Epidermal melanocyte (primary cell): Measurements from ENCODE around the gene SLC4A3.
"Not testable (repeated sequence)": the region's sequence is repeated elsewhere in the genome, so short reads cannot be mapped to it uniquely, and the experiment has no call there.

ENCODE experiments used
- DNase-seq: peaks from one replicate; pipeline ENCODE4 v3.0.0; 2011; ENCODE audit warnings: low spot score; ENCODE audit not compliant: insufficient read length

Gene SLC4A3

DNA sequence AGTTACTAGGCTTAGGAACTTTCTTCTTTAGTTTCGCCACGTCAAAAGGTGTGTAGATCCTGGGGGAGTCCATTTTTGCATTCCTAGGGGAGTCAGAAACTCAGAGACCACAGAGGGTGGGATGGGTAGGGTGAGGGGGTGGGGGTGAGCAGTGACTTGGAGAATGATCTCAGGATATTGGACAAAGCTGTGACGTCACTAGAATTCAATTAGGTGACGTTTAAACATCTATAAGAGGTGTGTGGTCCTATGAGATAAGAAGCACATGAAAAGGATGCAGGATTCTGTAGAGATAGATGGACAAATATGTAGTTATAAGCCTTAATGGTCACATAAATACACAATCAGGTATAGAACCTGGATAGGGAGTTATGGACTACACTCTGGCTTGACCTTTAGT lies 21.5 kb downstream of the SLC4A3 start:
- DNase-seq: no peak

DNA sequence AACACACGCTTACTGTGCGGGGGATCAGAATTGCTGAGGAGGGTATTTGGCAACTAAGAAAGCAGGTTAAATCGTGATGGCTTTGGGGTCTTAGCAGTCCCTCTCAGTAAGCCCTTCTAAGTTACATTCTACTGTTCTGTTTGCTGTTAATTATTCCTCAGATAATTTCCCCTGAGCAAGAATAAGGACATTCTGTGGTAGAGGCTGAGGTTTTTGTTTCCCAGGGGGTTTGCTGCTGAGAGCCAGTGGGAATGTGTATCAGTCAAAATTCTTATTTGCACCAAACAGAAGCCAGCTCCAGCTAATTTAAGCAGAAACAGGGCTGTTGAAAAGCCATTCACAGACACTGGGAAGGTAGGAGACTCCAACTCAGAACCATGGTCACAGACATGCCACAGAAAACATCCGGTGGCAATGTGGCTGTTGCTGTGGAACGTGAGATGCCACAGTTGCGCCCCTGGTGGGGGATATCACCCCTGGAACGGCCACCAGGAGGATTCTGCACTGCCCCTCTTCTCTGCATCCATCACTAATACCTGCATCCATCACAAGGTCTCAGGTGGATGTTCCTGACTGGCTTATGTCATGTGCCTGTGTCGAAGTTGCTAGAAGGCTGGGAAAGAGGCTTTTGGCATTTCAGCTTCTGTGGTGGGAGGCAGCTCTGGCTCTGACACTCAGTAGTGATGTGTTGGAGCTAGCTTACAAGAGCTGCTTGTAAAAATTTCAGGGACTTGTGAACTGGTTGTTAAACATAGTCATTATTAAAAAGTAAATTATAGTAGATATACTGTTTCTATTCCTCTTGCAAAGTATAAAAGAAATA lies 23.2 kb downstream of the SLC4A3 start:
- no peak for DNase-seq

DNA sequence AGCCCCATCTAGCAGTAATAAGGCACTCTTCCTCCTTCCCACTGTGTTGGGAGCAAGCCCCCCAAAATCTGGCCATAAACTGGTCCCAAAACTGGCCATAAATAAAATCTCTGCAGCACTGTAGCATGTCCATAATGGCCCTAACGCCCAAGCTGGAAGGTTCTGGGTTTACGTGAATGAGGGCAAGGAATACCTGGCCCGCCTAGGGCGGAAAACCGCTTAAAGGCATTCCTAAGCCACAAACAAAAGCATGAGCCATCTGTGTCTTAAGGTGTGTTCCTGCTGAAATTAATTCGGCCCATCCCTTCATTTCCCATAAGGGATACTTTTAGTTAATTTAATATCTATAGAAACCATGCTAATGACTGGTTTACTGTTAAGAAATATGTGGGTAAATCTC lies 24.2 kb downstream of the SLC4A3 start:
- not testable (repeated sequence) for DNase-seq

DNA sequence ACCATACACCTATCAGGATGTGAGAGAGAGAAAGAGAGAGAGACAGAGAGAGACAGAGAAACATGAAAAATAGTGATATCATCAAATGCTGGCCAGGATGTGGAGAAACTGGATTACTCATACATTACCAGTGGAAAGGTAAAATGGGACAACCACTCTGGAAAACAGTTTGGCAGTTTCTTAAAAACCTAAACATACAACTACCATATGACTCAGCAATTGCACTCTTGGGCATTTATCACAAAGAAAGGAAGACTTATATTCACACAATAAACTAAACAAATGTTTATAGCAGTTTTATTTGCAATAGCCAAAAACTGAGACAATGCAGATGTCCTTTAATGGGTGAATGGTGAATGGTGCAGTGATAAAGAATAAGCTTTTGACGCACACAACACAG lies 29.1 kb downstream of the SLC4A3 start:
- DNase-seq: no peak

DNA sequence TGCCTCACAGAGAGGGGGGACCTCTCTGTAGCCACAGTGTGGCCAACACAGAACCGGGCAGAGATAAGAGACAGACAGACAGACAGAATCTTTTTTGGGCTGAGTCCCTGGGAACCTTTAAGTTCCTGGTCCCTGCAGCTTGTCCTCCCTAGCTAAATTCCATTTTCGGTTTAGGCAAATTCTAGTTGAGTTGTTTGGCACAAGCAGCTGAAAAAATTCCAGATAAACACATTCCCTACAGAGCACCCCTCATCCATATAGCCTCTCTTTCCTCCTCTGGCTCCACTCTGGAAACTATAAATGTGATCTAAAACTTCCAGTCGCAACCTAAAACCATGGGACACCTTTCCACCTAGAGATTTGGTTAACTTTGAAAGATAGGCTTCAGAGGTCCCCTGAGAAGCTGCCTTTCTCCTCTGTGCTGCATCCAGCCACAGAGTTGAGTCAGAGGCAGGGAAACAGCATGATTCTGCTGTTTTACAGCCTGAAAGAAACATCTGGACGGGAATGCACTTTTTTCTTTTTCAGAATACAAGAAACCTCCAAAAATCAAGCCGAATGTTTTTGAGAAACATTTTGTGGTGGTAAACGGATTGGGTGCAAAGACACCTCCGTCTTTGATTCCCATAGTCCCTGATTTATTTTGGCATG lies 30.9 kb downstream of the SLC4A3 start:
- no peak for DNase-seq

DNA sequence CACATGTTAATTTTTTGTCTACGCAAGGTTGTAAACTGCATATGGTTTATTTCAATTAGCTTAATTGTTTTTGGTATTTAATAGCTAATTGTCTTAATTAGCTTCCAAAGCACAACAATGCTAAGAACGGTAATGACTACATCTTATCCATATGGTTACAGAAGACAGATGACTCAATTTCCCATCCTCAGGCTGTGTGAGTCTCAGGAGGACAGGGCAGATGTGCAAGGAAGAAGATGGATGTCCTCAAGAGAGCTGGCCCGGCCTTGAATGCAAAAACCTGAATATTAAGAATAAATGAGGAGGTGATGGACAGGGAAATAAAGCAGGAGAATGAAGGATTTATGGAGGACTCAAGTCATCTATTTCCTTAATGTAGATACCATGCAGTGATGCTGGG lies 31.4 kb downstream of the SLC4A3 start:
- no peak for DNase-seq

DNA sequence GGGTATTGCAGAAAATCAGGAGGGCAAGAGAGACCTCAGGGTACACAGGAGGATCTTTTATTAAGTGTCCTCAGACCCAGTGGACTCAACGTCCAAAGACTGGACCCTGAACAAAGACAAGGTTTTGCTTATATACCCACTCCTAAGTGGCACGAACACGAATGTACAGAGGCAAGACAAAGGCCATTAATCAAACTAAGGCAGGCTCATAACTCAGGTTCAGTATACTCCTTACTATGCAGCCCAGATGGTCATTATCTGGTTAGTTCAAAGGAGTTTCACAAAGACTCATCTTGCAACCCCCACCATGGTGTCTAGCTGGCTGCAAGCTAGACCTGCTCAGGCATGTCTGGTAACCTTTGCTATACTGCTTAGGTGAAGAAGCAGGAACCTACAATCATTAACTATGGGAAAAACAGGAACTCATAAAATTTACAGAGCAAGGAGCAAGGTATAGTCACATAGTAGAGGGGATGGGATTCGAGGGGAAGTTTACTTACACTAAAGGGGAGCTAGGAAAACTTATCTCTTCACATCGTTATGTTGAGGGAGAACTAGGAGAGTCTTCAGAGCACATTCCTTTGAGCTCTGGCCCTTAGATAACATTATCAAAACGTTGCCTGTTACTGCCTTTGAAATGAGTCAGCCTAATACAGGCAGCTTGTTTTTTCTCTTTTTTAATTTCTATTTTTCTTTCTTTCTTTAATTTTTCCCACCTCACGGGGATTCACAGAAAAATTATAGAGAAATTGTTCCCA lies 33.9 kb downstream of the SLC4A3 start:
- no peak for DNase-seq

DNA sequence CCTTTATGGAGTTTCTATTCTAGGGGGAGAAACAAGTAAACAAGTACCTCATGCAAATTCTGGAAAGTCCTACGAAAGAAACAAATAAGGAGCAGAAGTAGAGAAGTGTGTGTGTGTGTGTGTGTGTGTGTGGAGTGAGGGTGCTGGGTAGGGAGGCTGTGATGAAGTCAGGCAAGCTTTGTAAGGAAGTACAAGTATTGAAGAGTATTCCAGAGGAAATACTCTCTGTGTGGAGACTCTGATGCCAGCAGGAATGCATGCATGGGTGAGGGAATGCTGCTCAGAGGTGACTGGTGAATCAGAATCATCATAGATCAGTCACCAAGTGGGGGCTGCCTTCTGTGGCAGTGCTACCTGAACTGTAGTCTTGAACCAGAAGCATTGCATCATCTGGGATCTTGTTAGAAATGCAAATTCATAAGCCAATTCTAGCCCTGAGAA lies 34.5 kb downstream of the SLC4A3 start:
- DNase-seq: no peak

DNA sequence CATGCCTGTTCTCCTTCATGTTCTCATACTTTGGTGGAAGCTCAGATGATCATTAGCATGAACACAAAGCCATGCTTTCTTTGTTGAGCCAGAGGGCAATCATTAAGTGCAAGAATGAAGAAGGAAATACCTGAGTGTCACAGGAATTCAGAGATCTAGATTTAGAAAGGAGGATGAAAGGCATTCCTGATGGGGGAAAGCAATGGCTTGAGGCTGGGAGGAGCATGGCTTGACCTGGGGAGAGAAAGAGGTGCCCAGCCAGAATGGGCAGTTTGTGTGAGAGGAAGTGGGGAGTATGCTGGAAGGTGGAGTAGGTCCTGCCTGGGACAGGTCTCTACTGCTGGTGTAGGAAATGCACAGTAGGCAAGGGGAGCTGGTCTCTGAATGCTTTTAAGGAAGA lies 35.1 kb downstream of the SLC4A3 start:
- no peak for DNase-seq

DNA sequence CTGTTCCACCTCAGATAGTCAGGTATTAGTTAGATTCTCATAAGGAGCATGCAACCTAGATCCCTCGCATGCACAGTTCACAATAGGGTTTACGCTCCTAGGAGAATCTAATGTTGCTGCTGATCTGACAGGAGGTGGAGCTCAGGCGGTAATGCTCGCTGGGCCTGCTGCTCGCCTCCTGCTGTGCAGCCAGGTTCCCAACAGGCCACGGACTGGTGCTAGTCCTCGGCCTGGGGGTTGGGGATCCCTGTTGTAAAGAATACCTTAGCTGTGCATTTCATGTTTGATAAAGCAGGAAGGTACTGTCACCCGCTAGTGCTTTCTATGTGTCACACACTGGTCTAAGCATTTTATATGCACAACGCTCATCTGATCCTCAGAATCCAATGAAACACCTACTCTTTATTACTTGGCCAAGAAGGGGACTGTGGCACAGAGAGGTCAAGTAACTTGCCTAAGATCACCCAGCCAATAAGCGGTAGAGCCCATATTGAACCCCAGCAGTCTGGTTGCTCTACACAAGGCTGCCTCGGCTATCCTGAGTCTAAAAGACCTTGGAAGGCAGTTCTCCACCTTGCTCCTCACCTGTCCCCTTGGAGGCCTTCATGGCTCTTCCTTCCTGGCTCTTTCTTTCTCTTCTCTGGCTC lies 35.8 kb downstream of the SLC4A3 start:
- no peak for DNase-seq

DNA sequence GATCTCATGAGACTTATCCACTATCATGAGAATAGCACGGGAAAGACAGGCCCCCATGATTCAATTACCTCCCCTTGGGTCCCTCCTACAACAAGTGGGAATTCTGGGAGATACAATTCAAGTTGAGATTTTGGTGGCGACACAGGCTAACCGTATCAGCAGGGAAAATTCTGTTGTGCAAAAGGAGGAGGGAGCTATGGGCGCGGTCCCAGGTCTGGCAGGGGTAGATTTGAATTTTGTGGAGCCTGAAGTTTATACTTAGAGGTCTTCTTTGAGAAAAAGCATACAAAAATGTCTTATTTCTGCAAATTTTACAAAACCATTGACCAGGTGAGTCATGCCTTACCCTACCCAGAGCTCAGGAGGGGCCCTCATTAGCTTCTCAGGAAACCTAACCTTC lies 36.6 kb downstream of the SLC4A3 start:
- no peak for DNase-seq

DNA sequence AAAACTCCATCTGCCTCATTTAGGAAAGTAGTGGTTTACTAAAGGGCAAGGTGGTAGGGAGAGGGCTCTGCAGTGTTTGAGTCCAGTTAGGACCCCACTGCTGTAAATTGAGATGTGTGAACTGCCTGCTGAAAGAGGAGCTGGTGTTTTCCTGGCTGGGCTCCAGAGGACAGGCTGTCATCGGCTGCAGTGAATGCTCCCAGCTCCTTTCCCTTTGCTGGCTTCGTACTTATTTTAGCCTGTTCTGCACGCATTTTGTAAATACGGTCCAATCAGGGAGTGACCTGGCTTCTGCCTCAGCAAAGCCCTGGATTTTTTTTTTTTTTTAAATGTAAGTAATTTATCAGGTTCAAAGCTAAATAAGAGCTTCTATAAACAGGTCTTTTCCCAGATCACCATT lies 37.5 kb downstream of the SLC4A3 start:
- DNase-seq: no peak

DNA sequence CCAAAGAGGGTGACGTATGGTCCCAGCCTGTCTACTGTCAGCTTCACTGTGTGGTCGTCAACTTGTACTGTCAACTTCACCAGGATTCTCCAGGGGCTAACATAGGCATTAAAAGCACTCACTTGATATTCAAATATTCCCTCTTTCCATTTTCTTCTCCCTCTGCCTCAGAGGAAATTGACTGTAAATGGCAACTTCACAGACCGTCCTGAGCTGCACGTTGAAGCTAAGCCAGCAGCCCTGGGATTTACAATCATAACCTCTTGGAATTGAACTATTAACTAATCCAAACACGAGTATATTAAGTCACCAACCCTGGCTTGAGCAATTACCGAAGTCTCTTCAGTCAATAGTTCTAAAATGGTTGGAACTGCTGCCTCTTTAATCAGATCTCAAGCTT lies 38.5 kb downstream of the SLC4A3 start:
- no peak for DNase-seq

DNA sequence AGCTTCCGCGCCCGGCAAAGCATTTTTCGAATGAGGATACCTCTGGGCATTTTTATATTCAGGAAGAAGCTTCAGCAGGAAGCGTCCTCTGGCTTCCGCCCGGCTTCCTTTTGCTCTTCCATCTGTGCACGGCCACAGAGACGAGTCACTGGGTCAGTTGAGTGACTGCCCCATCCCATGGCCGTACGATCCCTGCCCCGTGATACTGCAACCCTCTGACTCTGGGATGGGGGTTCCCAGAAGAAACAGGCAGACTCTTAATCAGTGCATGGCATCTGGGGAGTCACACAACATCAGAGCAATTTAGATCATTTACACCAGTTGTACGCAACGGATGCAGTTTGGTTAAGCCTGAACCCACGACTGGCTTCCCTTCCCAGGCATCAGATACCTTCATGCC lies 40.9 kb downstream of the SLC4A3 start:
- no peak for DNase-seq

DNA sequence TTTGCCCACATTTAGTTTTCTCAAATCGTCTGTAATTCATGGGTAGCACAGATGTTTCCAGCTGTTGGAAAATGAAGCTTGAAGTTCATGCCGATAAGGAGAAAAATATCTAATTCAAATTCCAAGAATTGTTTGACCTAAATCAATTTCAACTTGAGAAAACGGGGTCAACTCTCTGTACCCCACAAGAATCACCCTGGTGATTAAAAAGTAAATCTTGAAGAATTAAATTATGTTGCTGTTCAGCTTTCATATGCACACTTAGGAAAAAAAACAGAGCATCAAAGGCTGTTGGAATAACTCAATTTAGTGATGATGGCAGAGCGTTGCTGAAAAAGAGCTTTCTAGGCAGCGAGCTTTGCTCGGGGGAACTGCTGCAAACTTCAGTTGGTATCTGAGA lies 43.0 kb downstream of the SLC4A3 start:
- no peak for DNase-seq

DNA sequence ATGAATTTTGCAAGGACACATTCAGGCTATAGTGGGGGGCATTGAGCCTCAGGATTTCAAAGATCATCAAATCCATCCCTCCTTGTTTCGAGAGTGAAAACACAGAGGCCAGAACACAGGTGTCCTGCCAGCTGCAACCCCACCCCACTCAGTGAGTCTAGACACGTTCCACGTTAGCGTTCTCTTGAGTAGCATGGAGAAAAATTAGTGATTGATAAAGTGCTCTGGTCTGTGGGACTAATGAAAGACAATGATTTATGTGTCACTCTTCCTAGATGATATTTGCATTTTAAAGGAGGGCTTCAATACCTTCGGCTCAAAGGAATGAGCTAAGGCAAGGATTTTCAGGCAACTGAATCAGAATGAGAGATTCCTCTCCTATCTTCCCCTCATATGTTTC lies 43.8 kb downstream of the SLC4A3 start:
- DNase-seq: no peak

DNA sequence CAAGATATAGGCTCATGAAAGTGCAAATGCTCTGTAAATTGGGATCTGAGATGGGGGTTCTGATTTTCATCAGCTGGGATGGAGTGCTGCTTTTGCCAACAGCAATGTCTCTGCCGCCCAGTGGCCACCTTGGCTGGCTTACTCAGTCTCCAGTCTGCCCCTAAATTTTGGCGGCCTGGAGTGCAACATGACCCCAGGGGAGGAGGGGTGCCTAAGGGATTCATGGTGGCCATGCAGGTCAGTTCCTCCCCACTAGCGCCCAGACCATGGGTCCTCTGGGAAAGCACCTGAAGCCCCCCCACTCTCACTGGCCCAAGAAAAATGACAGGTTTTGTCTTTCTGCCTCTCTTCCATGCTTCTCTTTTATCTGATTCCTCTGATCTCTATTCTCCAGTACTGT lies 45.0 kb downstream of the SLC4A3 start:
- DNase-seq: no peak

DNA sequence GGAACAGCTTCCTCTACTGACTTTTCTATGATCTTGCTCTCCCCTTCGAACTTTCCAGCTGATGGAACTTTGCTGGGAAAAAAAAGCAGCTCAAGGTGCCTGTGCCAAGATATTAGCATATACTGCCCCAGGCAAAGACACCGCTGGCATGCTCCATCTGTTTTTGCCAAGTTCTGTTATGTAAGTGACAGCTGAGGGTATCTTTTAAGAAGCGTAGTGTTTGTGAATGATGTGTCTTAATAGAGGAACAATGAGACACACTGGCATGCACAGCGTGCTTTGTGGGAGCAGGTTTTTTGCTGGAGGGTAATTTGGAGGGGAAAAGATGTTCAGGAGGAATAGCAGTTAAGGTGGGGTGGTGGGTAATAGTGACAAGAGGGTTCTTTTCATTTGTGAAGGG lies 47.8 kb downstream of the SLC4A3 start:
- no peak for DNase-seq

DNA sequence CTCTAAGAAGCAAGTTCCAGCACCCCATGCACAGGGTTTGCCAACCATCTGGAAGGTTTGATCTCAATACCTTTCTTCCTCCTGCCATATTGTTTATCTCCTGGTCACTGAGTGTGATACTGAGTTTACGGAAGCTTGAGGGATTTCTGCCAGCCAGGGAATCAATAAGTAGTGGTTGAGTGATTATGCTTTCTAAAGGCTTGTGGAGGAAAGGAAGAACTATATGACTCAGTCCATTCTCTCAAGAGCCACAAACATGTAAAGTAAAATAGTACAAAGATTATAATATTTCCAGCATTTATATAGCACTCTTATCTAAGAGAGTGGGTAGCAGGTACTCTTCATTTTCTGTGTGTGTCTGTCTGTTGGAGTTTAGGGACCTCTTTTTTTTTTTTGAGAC lies 49.2 kb downstream of the SLC4A3 start:
- no peak for DNase-seq

DNA sequence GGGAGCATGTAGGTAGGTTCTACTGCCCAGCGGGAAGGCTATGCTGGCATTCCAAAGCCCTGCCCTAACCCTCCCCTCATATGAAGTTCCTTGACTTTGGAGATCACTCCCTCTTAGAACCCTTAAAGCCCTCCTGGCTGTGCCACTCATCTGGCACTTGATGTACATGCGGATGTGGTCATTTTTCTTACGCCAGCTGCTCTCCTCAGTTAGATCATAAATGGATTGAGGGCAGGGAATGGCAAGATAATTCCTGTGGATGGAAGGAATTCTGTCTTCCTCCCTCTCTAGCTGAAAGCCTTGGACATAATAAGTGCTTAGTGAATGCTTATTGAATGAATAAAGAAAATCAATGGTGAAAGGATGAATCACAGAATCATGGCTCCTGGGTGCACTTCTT lies 51.6 kb downstream of the SLC4A3 start:
- no peak for DNase-seq

DNA sequence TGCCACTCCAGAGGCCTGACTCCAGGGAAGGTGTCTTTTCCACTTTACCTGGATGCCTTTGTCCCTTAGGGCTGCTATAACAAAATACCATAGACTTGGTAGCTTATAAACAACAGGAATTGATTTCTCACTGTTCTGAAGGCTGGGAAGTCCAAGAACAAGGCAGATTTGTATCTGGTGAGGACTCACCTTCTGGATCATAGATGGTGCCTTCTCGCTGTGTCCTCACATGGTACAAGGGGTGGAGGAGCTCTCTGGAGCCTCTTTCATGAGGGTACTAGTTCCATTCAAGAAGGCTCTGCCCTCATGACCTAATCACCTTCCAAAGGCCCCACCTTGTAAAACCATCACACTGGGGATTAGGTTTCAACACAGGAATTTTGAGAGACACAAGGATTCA lies 52.1 kb downstream of the SLC4A3 start:
- DNase-seq: no peak
